Left lung (tissue), 10 donors: ENCODE data around the gene CHAMP1. TPM values are rescaled to one million over a fixed set of nuclear protein-coding genes. Genes with fewer than 3 reads are reported as not detected.

Experiments used
- ATAC-seq: fragments of 200-7000 bp; cut with Tn5 transposase; one replicate; pipeline ENCODE4 v1.9.1; 2020; ENCODE audit warnings: moderate library complexity
- DNase-seq, 4 donors: peaks; one replicate each; pipeline ENCODE4 v3.0.0-alpha.2; 2013 to 2020
- H3K27ac ChIP-seq, 2 donors: fragments of 200-600 bp; sonication (generic) in 1 of 2; one replicate each; pipeline versions ENCODE4 v1.5.0 to v1.8.0; 2020 to 2021
- H3K27me3 ChIP-seq, 2 donors: fragments of 200-600 bp; sonication (generic) in 1 of 2; one replicate each; pipeline versions ENCODE4 v1.5.0 to v1.8.0; 2020 to 2021
- H3K36me3 ChIP-seq, 2 donors: fragments of 200-600 bp; sonication (generic) in 1 of 2; one replicate each; pipeline versions ENCODE4 v1.5.0 to v1.8.0; 2020 to 2021
- H3K4me1 ChIP-seq, 2 donors: fragments of 200-600 bp; one replicate each; pipeline ENCODE4 v1.8.0; 2021
- H3K4me3 ChIP-seq, 2 donors: fragments of 200-600 bp; sonication (generic) in 1 of 2; one replicate each; pipeline versions ENCODE4 v1.5.0 to v1.8.0; 2020 to 2021; ENCODE audit warnings: mild to moderate bottlenecking in 1 of 2
- H3K9me3 ChIP-seq, 2 donors: fragments of 200-600 bp; sonication (generic) in 1 of 2; one replicate each; pipeline versions ENCODE4 v1.5.0 to v1.8.0; 2020 to 2021
- intact Hi-C, 2 donors: fragments of 100-400 bp; cut with DNase I; formaldehyde crosslinking; loops; one replicate each; pipeline versions ENCODE4 v1.11.2 to v1.14.2; 2022
- polyA plus RNA-seq, 6 donors: library from polyadenylated mRNA; unstranded; fragments of 120-200 nt; gene quantifications; one replicate each; pipeline ENCODE4 v1.2.1, GENCODE V29; 2013; ENCODE audit not compliant: insufficient read length in 6 of 6
- total RNA-seq, 2 donors: library from RNA; stranded (reverse); fragmentation: NEBNext Ultra II Directional; extraction: Animal tissue kit (Norgen Biotek cat#: 25700); gene quantifications; one replicate each; pipeline ENCODE4 v1.2.1, GENCODE V29; 2021
- TF ChIP-seq, protein P1 (sequence below), 2 donors: fragments of 200-600 bp; sonication (generic) in 1 of 2; IDR thresholded peaks; one replicate each; pipeline versions ENCODE4 v1.5.0 to v1.8.0; 2021; ENCODE audit warnings: antibody characterized with exemption in 2 of 2
- donor health status: DM: no; HTN: yes; CAD: no.
- donor health status: DM: no; HTN: no; CAD: no.

Gene CHAMP1
- total and polyA plus RNA-seq, 8 donors = 20.9 to 32.4 (median 28.1) TPM

- Histone ChIP-seq H3K9me3 (no peaks in the 10 kb centered on the region), H3K27me3 (no peaks in the 10 kb centered on the region), H3K4me1 (peaks cover 11 to 35% of the 10 kb centered on the region in 2 donors), H3K27ac (no peak overlapping the region), H3K36me3 (peaks cover 0 to 47% of the 10 kb centered on the region in 2 donors), H3K4me3 (no peak overlapping the region)
- no peak for ATAC-seq
- DNase-seq = no peak
- intact Hi-C loops = no loop called here
- TF ChIP-seq, protein P1, sequence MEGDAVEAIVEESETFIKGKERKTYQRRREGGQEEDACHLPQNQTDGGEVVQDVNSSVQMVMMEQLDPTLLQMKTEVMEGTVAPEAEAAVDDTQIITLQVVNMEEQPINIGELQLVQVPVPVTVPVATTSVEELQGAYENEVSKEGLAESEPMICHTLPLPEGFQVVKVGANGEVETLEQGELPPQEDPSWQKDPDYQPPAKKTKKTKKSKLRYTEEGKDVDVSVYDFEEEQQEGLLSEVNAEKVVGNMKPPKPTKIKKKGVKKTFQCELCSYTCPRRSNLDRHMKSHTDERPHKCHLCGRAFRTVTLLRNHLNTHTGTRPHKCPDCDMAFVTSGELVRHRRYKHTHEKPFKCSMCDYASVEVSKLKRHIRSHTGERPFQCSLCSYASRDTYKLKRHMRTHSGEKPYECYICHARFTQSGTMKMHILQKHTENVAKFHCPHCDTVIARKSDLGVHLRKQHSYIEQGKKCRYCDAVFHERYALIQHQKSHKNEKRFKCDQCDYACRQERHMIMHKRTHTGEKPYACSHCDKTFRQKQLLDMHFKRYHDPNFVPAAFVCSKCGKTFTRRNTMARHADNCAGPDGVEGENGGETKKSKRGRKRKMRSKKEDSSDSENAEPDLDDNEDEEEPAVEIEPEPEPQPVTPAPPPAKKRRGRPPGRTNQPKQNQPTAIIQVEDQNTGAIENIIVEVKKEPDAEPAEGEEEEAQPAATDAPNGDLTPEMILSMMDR (IDR thresholded peaks at IDR 0.05) = no peak
These were observed 29.6 kb upstream of the CHAMP1 start for GRCh38 chr13:114284680-114285079.

DNA sequence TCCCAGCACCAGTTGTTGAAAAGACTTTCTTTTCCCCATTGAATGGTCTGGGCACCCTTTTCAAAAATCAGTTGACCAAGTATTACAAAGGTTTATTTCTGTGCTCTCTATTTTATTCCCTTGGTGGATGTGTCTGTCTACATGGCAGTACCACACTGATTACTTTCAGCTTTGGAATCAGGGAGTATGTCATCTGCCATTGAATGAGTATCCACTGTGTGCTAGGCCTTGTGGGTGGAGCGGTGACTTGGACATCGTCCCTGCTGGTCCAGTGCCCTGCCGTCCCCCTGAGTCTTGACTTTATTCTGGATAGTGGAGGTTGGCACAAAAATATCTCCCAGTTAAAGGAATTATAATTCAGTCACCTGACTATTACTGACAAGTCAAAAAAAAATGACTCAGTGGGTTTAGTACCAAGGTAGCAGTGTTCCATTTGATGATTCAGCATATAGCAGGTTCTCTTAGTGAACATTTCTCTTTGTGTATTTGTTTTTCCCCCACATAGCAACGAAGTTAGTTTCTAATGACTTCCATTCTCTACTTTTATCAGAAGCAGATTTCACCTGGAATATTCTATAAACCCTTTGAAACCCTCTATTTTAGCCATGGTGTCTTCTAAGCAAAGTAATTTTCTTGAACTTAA is 29.0 kb upstream of the CHAMP1 start:
- H3K27me3 ChIP-seq = no peaks in the 10 kb centered on the region
- H3K36me3 ChIP-seq = peaks cover 0 to 53% of the 10 kb centered on the region in 2 donors

GRCh38 chr13:114286808-114287207 is 27.5 kb upstream of the CHAMP1 start:
- H3K4me1 ChIP-seq = peaks cover 6 to 22% of the 10 kb centered on the region in 2 donors
- TF ChIP-seq, protein P1 (IDR thresholded peaks at IDR 0.05) = no peak
- no peak overlapping the region for H3K4me3 ChIP-seq
- no peak overlapping the region for H3K27ac ChIP-seq
- DNase-seq (no peak), ATAC-seq (no peak)
- peaks cover 0 to 65% of the 10 kb centered on the region in 2 donors for H3K36me3 ChIP-seq
- intact Hi-C loops = no loop called here
- H3K27me3 ChIP-seq = no peaks in the 10 kb centered on the region
- H3K9me3 ChIP-seq = no peaks in the 10 kb centered on the region

More for the DNA sequence above, 29.0 kb upstream of the CHAMP1 start:
- intact Hi-C loops = no loop called here
- no peak overlapping the region for H3K4me3 ChIP-seq
- TF ChIP-seq, protein P1 (IDR thresholded peaks at IDR 0.05) = no peak
- H3K9me3 ChIP-seq = no peaks in the 10 kb centered on the region
- no peak for ATAC-seq
- H3K27ac ChIP-seq = no peak overlapping the region
- peaks cover 10 to 29% of the 10 kb centered on the region in 2 donors for H3K4me1 ChIP-seq
- no peak for DNase-seq

GRCh38 chr13:114288157-114288591 is 26.1 kb upstream of the CHAMP1 start:
- no peak overlapping the region for H3K4me3 ChIP-seq
- TF ChIP-seq, protein P1 (IDR thresholded peaks at IDR 0.05) = no peak
- H3K9me3 ChIP-seq = no peaks in the 10 kb centered on the region
- H3K27me3 ChIP-seq = no peaks in the 10 kb centered on the region
- DNase-seq (no peak), ATAC-seq (no peak)
- H3K27ac ChIP-seq = no peak overlapping the region
- intact Hi-C loops = no loop called here
- H3K36me3 ChIP-seq = peaks cover 0 to 79% of the 10 kb centered on the region in 2 donors
- peaks cover under 1 to 14% of the 10 kb centered on the region in 2 donors for H3K4me1 ChIP-seq

- no peak overlapping the region for H3K4me3 ChIP-seq
- H3K27me3 ChIP-seq = no peaks in the 10 kb centered on the region
- no peak overlapping the region for H3K27ac ChIP-seq
- no peaks in the 10 kb centered on the region for H3K9me3 ChIP-seq
- TF ChIP-seq, protein P1 (IDR thresholded peaks at IDR 0.05) = no peak
- peaks cover 0 to 89% of the 10 kb centered on the region in 2 donors for H3K36me3 ChIP-seq
- intact Hi-C loops = no loop called here
- DNase-seq (no peak), ATAC-seq (no peak)
- no peaks in the 10 kb centered on the region for H3K4me1 ChIP-seq
These were observed 17.9 kb upstream of the CHAMP1 start for GRCh38 chr13:114296448-114296847.
